SK-N-SH (cell line): ENCODE results near the gene CDHR2. TPM values are rescaled to one million over a fixed set of nuclear protein-coding genes. Genes with fewer than 3 reads are reported as not detected.

Experiments used
- CTCF ChIA-PET: fragments of 300-600, 350-600 bp; formaldehyde crosslinking; extraction: SDS; loops from one replicate; lab custom pipeline; 2021; lab: Yijun Ruan, JAX
- POLR2A ChIA-PET: fragments of 350-600 bp; sonication (Branson Sonifier 250); formaldehyde crosslinking; extraction: SDS; loops from one replicate; lab custom pipeline; 2020; ENCODE audit warnings: antibody characterized with exemption, inconsistent platforms; lab: Yijun Ruan, JAX
- DNase-seq: peaks from one replicate; pipeline ENCODE4 v3.0.0; 2012
- H2AFZ ChIP-seq: fragments of 200-600 bp; sonication (generic); 2 replicates; pipeline ENCODE4 v1.8.1; 2016; ENCODE audit warnings: antibody characterized with exemption, mild to moderate bottlenecking, low read depth
- H3F3A ChIP-seq: fragments of 200-600 bp; sonication (generic); replicated peaks from 2 replicates; pipeline ENCODE3; 2016; ENCODE audit warnings: antibody characterized with exemption, mild to moderate bottlenecking; ENCODE audit not compliant: insufficient read depth
- H3K27ac ChIP-seq, 2 experiments: fragments of 200-500 bp in 1 of 2; fragments of 200-600 bp in 1 of 2; sonication (Bioruptor generic) in 1 of 2; sonication (generic), shearing (Covaris generic) in 1 of 2; 2 replicates each; pipeline versions ENCODE4 v1.5.1 to v1.6.1; 2014 to 2016; ENCODE audit warnings: low read depth in 2 of 2, inconsistent platforms in 1 of 2, low read length in 1 of 2, mild to moderate bottlenecking in 1 of 2, mixed read lengths in 1 of 2
- H3K27me3 ChIP-seq: fragments of 200-600 bp; sonication (generic), shearing (Covaris generic); 2 replicates; pipeline ENCODE4 v1.6.1; 2016; ENCODE audit warnings: mixed run types; ENCODE audit not compliant: insufficient read depth
- H3K36me3 ChIP-seq, 2 experiments: fragments of 200-500 bp in 1 of 2; fragments of 200-600 bp in 1 of 2; sonication (Bioruptor generic) in 1 of 2; sonication (generic) in 1 of 2; replicated peaks in 1 of 2; 2 replicates each; pipeline versions ENCODE3 to v1.5.1; 2014 to 2016; ENCODE audit warnings: low read length in 1 of 2, mild to moderate bottlenecking in 1 of 2; ENCODE audit not compliant: insufficient read depth in 2 of 2, control insufficient read depth in 1 of 2
- H3K4me1 ChIP-seq, 2 experiments: fragments of 200-500 bp in 1 of 2; fragments of 200-600 bp in 1 of 2; sonication (Bioruptor generic) in 1 of 2; sonication (generic), shearing (Covaris generic) in 1 of 2; 2 replicates each; pipeline versions ENCODE4 v1.5.1 to v1.6.1; 2014 to 2016; ENCODE audit warnings: low read depth in 1 of 2, low read length in 1 of 2, mixed run types in 1 of 2; ENCODE audit not compliant: insufficient read depth in 2 of 2, control insufficient read depth in 1 of 2
- H3K4me2 ChIP-seq: fragments of 200-600 bp; sonication (generic), shearing (Covaris generic); 2 replicates; pipeline ENCODE4 v1.6.1; 2017; ENCODE audit warnings: mixed run types
- H3K4me3 ChIP-seq, 2 experiments: fragments of 200-500 bp in 1 of 2; fragments of 200-600 bp in 1 of 2; sonication (Bioruptor generic) in 1 of 2; sonication (generic), shearing (Covaris generic) in 1 of 2; 2 replicates each; pipeline versions ENCODE4 v1.5.1 to v1.8.1; 2014 to 2016; ENCODE audit warnings: low read depth in 2 of 2, inconsistent platforms in 1 of 2, low read length in 1 of 2, mild to moderate bottlenecking in 1 of 2, mixed read lengths in 1 of 2, moderate library complexity in 1 of 2
- H3K79me2 ChIP-seq: fragments of 200-600 bp; sonication (generic); 2 replicates; pipeline ENCODE4 v1.8.1; 2017; ENCODE audit warnings: mild to moderate bottlenecking; ENCODE audit not compliant: insufficient read depth
- H3K9ac ChIP-seq: fragments of 200-600 bp; sonication (generic); 2 replicates; pipeline ENCODE4 v1.6.1; 2017; ENCODE audit warnings: mixed run types
- H3K9me2 ChIP-seq: fragments of 200-600 bp; sonication (generic); 2 replicates; pipeline ENCODE4 v1.6.1; 2017; ENCODE audit warnings: mixed run types
- H3K9me3 ChIP-seq: fragments of 200-600 bp; sonication (generic); 2 replicates; pipeline ENCODE4 v1.6.1; 2017; ENCODE audit warnings: mixed run types, mild to moderate bottlenecking, moderate library complexity
- H4K20me1 ChIP-seq: fragments of 200-600 bp; sonication (generic); 2 replicates; pipeline ENCODE4 v1.6.1; 2017; ENCODE audit warnings: mild to moderate bottlenecking, mixed run types; ENCODE audit not compliant: insufficient read depth
- CHD2 ChIP-seq: fragments of 150-350 bp; IDR thresholded peaks from 2 replicates; pipeline ENCODE4 v1.6.1; 2018; ENCODE audit warnings: low read length; ENCODE audit not compliant: partially characterized antibody
- ELF1 ChIP-seq: IDR thresholded peaks from 2 replicates; pipeline ENCODE4 v1.4.0; 2012
- FOSL2 ChIP-seq: IDR thresholded peaks from 2 replicates; pipeline ENCODE4 v1.4.0; 2012; ENCODE audit warnings: low read depth, mild to moderate bottlenecking, moderate library complexity, borderline replicate concordance
- FOXJ3 ChIP-seq: sonication (generic); formaldehyde crosslinking; IDR thresholded peaks from 2 replicates; pipeline ENCODE4 v1.5.1; 2020; ENCODE audit warnings: mild to moderate bottlenecking, missing genetic modification reagents
- FOXM1 ChIP-seq: IDR thresholded peaks from 2 replicates; pipeline ENCODE4 v1.4.0; 2012; ENCODE audit warnings: low read depth, mild to moderate bottlenecking
- GABPA ChIP-seq: IDR thresholded peaks from 2 replicates; pipeline ENCODE4 v1.4.0; 2012; ENCODE audit warnings: low read depth, mild to moderate bottlenecking
- MEF2A ChIP-seq: IDR thresholded peaks from 2 replicates; pipeline ENCODE4 v1.4.0; 2012; ENCODE audit warnings: low read depth, borderline replicate concordance
- PBX3 ChIP-seq: IDR thresholded peaks from 2 replicates; pipeline ENCODE4; 2012
- RCOR1 ChIP-seq: fragments of 150-350 bp; IDR thresholded peaks from 2 replicates; pipeline ENCODE4 v1.6.1; 2017; ENCODE audit warnings: antibody characterized with exemption, low read length
- SMC3 ChIP-seq: IDR thresholded peaks from 2 replicates; pipeline ENCODE4 v1.6.1; 2012; ENCODE audit warnings: low read depth, low read length, improper control_type of control experiment
- WGBS: methylation state at CpG from one replicate; pipeline ENCODE4 v1.1.6; 2017; ENCODE audit warnings: low lambda C conversion rate; 5-methylcytosine and 5-hydroxymethylcytosine counted together
- polyA plus RNA-seq, 3 experiments: library from polyadenylated mRNA; depleted of rRNA; stranded (reverse); fragments of >200 nt; gene quantifications; 2 replicates each; pipeline ENCODE4 v1.2.3, GENCODE V29; 2012

The CDHR2 gene
- polyA plus RNA-seq, 1 of the 3 experiments (the other 2 are of a cell fraction), result not detected

- no peak overlapping the region for H2AFZ ChIP-seq
- H4K20me1 ChIP-seq, result peaks cover 43% of the 10 kb centered on the region; the same call in 1 of the 2 replicates
- H3K9ac ChIP-seq, result no peak overlapping the region
- no peak for DNase-seq
- no peak overlapping the region for H3K4me2 ChIP-seq
- H3K4me1 ChIP-seq, result peaks cover 0 to 30% of the 10 kb centered on the region in 2 experiments; a peak in 1 of 4 replicates
- POLR2A ChIA-PET, result no interaction called here
- H3K27me3 ChIP-seq, result no peaks in the 10 kb centered on the region
- no peak overlapping the region for H3K4me3 ChIP-seq
- no peaks in the 10 kb centered on the region for H3K9me3 ChIP-seq
- TF ChIP-seq FOSL2 (no peak), GABPA (no peak), MEF2A (no peak), FOXJ3 (CRISPR knock-in tag) (no peak), PBX3 (no peak), CHD2 (no peak), ELF1 (no peak), SMC3 (no peak), FOXM1 (no peak), RCOR1 (no peak)
- TF ChIP-seq, all 33 proteins: peak for 0
- no peaks in the 10 kb centered on the region for H3K36me3 ChIP-seq
- H3F3A ChIP-seq, result peaks cover 4% of the 10 kb centered on the region
- no peak overlapping the region for H3K27ac ChIP-seq
- peaks cover 21% of the 10 kb centered on the region for H3K79me2 ChIP-seq
- CTCF ChIA-PET, result interaction anchor here (0.6 to 3.8 kb wide), 5 partner anchors 12 to 877 kb away, joined by 3 to 15 read pairs (median 6); partner anchors contain the start of gene CLTB
- H3K9me2 ChIP-seq, result no peaks in the 10 kb centered on the region
- 100% methylated on average over 3 of the region's 3 CpGs for WGBS
Observed at GRCh38 chr5:176606875-176607274, 57.7 kb downstream of the CDHR2 start.

GRCh38 chr5:176608142-176608705 is 59.1 kb downstream of the CDHR2 start:
- Histone ChIP-seq H3K9me2 (no peaks in the 10 kb centered on the region), H3K9ac (no peak overlapping the region), H3K27me3 (no peaks in the 10 kb centered on the region), H2AFZ (no peak overlapping the region), H3F3A (peaks cover 4% of the 10 kb centered on the region), H3K9me3 (no peaks in the 10 kb centered on the region), H3K4me2 (peak overlapping the region; percentile 90), H3K27ac (no peak overlapping the region), H3K4me1 (peaks cover 0 to 36% of the 10 kb centered on the region in 2 experiments; a peak in 1 of 4 replicates), H3K79me2 (peaks cover 21% of the 10 kb centered on the region), H4K20me1 (peaks cover 36% of the 10 kb centered on the region; the same call in 1 of the 2 replicates), H3K36me3 (no peaks in the 10 kb centered on the region), H3K4me3 (no peak overlapping the region; a peak in 1 of 4 replicates)
- ChIA-PET CTCF (interaction anchor here (1.0 to 2.5 kb wide), 5 partner anchors 23 to 878 kb away, joined by 3 to 9 read pairs (median 4); partner anchors contain the start of gene CLTB), POLR2A (interaction anchor here (1.1 kb wide), 1 partner anchor 14 kb away, joined by 3 read pairs; no protein-coding TSS in a partner anchor)
- WGBS, result 80% methylated on average over 2 of the region's 4 CpGs
- no peak for TF ChIP-seq FOSL2
- DNase-seq, result no peak
